Esophagus squamous epithelium (tissue), 5 donors: ENCODE measurements around the gene CLSTN1. TPM values are rescaled to one million over a fixed set of nuclear protein-coding genes. Genes with fewer than 3 reads are reported as not detected.

Experiments used
- DNase-seq: peaks from one replicate; lab custom pipeline; 2025; lab: John Stamatoyannopoulos, UW
- H3K27ac ChIP-seq, 4 donors: fragments of 200-600 bp; sonication (generic); one replicate each; pipeline ENCODE4 v1.5.1; 2016 to 2019; ENCODE audit warnings: mild to moderate bottlenecking in 1 of 4
- H3K27me3 ChIP-seq, 4 donors: fragments of 200-600 bp; sonication (generic); 1 replicate in 3 of 4; 2 replicates in 1 of 4; pipeline versions ENCODE4 v1.5.1 to v1.6.0; 2017 to 2021; ENCODE audit warnings: antibody characterized with exemption in 1 of 4
- H3K36me3 ChIP-seq, 3 donors: fragments of 200-600 bp; sonication (generic); one replicate each; pipeline ENCODE4 v1.5.1; 2016 to 2019
- H3K4me1 ChIP-seq, 3 donors: fragments of 200-600 bp; sonication (generic); one replicate each; pipeline ENCODE4 v1.5.1; 2017 to 2019
- H3K4me3 ChIP-seq, 4 donors: fragments of 200-600 bp; sonication (generic); 1 replicate in 3 of 4; 2 replicates in 1 of 4; pipeline ENCODE4 v1.5.1; 2016 to 2019; ENCODE audit warnings: mild to moderate bottlenecking in 2 of 4, moderate library complexity in 1 of 4
- H3K9me3 ChIP-seq, 3 donors: fragments of 200-600 bp; sonication (generic); one replicate each; pipeline ENCODE4 v1.5.1; 2016 to 2019
- CTCF ChIP-seq, 6 experiments: fragments of 450-650 bp in 4 of 6; fragments of 200-600 bp in 2 of 6; sonication (generic) in 2 of 6; IDR thresholded peaks; one replicate each; pipeline ENCODE4 v1.5.1; 2016 to 2019; ENCODE audit warnings: antibody characterized with exemption in 6 of 6, mild to moderate bottlenecking in 4 of 6, moderate library complexity in 4 of 6
- POLR2A ChIP-seq, 4 donors: fragments of 450-650 bp; IDR thresholded peaks; one replicate each; pipeline ENCODE4 v1.6.1; 2017; ENCODE audit warnings: antibody characterized with exemption in 4 of 4, mild to moderate bottlenecking in 4 of 4, moderate library complexity in 3 of 4
- WGBS, 2 donors: methylation state at CpG; one replicate each; pipeline ENCODE4 v1.1.5; 2018; 5-methylcytosine and 5-hydroxymethylcytosine counted together
- intact Hi-C: fragments of 100-400 bp; cut with DNase I; formaldehyde crosslinking; loops from one replicate; pipeline ENCODE4 v1.15.0; 2022
- total RNA-seq, 4 donors: library from RNA; depleted of rRNA; stranded (reverse); fragments of >200 nt; gene quantifications; one replicate each; pipeline ENCODE4 v1.1.0, GENCODE V29; 2016
- donor health status: DM: yes; HTN: yes; CAD: no.

Gene CLSTN1
- total RNA-seq, 4 donors from 2014 or later = 57.3 to 68.4 (median 65.3) TPM

DNA sequence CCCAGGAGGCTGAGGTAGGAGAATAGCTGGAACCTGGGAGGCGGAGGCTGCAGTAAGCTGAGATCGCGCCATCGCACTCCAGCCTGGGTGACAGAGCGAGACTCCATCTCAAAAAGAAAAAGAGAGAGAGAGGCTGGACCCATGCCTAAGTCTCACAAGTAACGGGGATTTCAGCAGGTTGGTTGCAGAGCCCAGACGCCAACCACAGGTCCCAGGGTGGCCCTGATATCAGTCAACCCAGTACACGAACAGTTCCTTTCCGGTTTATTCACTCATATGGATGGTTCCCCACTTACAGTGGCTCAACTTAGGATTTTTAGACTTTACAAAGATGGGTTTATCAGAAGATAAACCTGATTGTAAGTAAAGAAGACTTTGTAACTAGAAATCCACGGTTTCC, 40.9 kb downstream of the CLSTN1 start:
- TF ChIP-seq POLR2A (IDR thresholded peaks at IDR 0.05) = no peak
- no peak for TF ChIP-seq CTCF (IDR thresholded peaks at IDR 0.05)
- no peak overlapping the region for H3K4me3 ChIP-seq
- 88 to 93% methylated on average over 8 to 9 of the region's 10 CpGs for WGBS, 2 donors
- H3K27ac ChIP-seq = peak overlapping the region in 3 of 4 donors; percentile 6 to 51 (median 27)
- peaks cover 0 to 35% (median 0%) of the 10 kb centered on the region in 3 donors for H3K4me1 ChIP-seq
- intact Hi-C loops = no loop called here
- H3K27me3 ChIP-seq = no peaks in the 10 kb centered on the region
- no peaks in the 10 kb centered on the region for H3K9me3 ChIP-seq
- DNase-seq = no peak
- H3K36me3 ChIP-seq = no peaks in the 10 kb centered on the region

- Histone ChIP-seq H3K27ac (peak overlapping the region in 3 of 4 donors; percentile 6 to 51 (median 27)), H3K27me3 (no peaks in the 10 kb centered on the region), H3K9me3 (no peaks in the 10 kb centered on the region), H3K4me3 (no peak overlapping the region), H3K4me1 (peaks cover 0 to 35% (median 0%) of the 10 kb centered on the region in 3 donors), H3K36me3 (no peaks in the 10 kb centered on the region)
- intact Hi-C loops = no loop called here
- no peak for DNase-seq
- 44 to 45% methylated on average over 4 of the region's 4 CpGs for WGBS, 2 donors
- TF ChIP-seq POLR2A (IDR thresholded peaks at IDR 0.05) (no peak), CTCF (IDR thresholded peaks at IDR 0.05) (no peak)
Observed at GRCh38 chr1:9782116-9782751, 41.5 kb downstream of the CLSTN1 start.

- Histone ChIP-seq H3K27me3 (no peaks in the 10 kb centered on the region), H3K27ac (no peak overlapping the region), H3K9me3 (no peaks in the 10 kb centered on the region), H3K4me1 (peaks cover 0 to 49% (median 4%) of the 10 kb centered on the region in 3 donors), H3K4me3 (no peak overlapping the region), H3K36me3 (no peaks in the 10 kb centered on the region)
- TF ChIP-seq POLR2A (IDR thresholded peaks at IDR 0.05) = no peak
- no peak for TF ChIP-seq CTCF (IDR thresholded peaks at IDR 0.05)
- intact Hi-C loops = no loop called here
- 62 to 71% methylated on average over 10 of the region's 10 CpGs for WGBS, 2 donors
- DNase-seq = no peak
Observed at GRCh38 chr1:9780554-9781110, 43.1 kb downstream of the CLSTN1 start.

DNA sequence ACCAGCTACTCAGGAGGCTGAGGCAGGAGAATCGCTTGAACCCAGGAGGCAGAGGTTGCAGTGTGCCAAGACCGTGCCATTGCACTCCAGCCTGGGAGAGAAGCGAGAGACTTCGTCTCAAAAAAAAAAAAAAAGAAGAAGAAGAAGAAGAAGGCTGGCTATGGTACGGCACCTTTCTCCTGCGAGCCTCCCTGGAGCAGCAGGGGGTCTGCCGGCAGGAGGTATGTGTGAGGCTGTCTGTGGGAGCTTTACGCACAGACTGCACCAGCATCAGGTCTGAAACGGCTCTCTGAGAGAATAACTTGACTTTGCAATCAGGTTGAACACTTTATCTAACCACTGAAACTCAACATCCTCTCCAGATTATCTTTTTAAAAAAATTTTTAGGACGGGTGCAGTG, 44.9 kb downstream of the CLSTN1 start:
- intact Hi-C loops = no loop called here
- Histone ChIP-seq H3K4me1 (peaks cover 0 to 40% (median 4%) of the 10 kb centered on the region in 3 donors), H3K36me3 (no peaks in the 10 kb centered on the region), H3K27ac (no peak overlapping the region), H3K27me3 (no peaks in the 10 kb centered on the region), H3K9me3 (no peaks in the 10 kb centered on the region), H3K4me3 (no peak overlapping the region)
- WGBS, 2 donors = 88 to 90% methylated on average over 9 to 10 of the region's 10 CpGs
- DNase-seq = no peak
- no peak for TF ChIP-seq CTCF (IDR thresholded peaks at IDR 0.05)
- TF ChIP-seq POLR2A (IDR thresholded peaks at IDR 0.05) = no peak

- Histone ChIP-seq H3K4me1 (peaks cover 0 to 28% (median 4%) of the 10 kb centered on the region in 3 donors), H3K27ac (peak overlapping the region in 1 of 4 donors; percentile 22), H3K9me3 (no peaks in the 10 kb centered on the region), H3K4me3 (no peak overlapping the region), H3K36me3 (peaks cover 0 to 18% (median 0%) of the 10 kb centered on the region in 3 donors), H3K27me3 (no peaks in the 10 kb centered on the region)
- TF ChIP-seq POLR2A (IDR thresholded peaks at IDR 0.05) (no peak), CTCF (IDR thresholded peaks at IDR 0.05) (no peak)
- DNase-seq = no peak
- WGBS, 2 donors = 100% methylated on average over 1 to 2 of the region's 2 CpGs
- intact Hi-C loops = no loop called here
Observed at GRCh38 chr1:9776685-9777084, 47.1 kb downstream of the CLSTN1 start.
